Mammary microvascular endothelial cell (primary cell): ENCODE results near the gene IKBKG. TPM values are rescaled to one million over a fixed set of nuclear protein-coding genes. Genes with fewer than 3 reads are reported as not detected.

Experiments used
- total RNA-seq: library from RNA; depleted of rRNA; stranded (reverse); fragments of >200 nt; gene quantifications from 2 replicates; pipeline ENCODE4 v1.2.3, GENCODE V29; 2015

IKBKG gene
- total RNA-seq = 17.9 and 41.4 TPM in 2 replicates

GRCh38 chrX:154547245-154548027, at the start of gene IKBKG:
Gene IKBKG (plus strand): TSS chrX:154547620. CDS start chrX:154552003, 4,383 bp downstream.

DNA sequence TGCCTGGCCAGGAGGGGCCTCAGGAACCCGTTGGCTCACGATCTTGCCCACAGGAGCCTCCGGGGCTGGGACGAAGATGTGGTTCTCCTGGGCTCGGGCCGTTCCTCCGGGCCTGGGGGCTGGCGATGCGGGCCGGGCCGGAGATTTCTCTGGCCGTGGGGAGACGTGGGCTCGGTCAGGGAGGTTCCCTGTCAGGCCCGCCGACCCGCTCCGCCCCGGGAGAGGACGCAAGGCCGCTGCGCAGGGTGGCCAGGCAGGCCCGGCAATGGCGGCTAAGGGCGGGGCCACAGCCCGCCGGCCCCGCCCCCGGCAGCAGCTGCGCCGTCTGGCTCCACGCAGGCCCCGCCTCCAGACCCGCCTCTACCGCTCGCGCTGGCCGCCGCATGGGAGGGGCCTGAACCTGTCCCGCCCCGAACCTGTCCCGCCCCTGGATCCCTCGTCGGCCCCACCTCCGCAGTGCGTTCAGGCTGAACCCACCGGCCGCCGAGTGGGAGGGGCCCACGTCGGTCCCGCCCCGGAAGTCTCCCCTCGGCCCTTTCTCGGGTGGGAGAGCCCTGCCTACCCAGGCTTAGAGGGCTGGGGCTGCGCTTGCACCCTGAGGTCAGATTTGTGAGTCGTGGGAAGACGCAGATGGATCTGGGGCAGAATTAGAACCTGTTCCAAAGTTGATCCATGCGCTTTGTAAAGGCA, 31.3 kb upstream of the IKBKG start, which contains the start of gene FAM3A:
Gene FAM3A, minus strand, starts transcription at position 267 of the 690 bp plus-strand sequence. CDS start 460 bp downstream, outside the sequence.

DNA sequence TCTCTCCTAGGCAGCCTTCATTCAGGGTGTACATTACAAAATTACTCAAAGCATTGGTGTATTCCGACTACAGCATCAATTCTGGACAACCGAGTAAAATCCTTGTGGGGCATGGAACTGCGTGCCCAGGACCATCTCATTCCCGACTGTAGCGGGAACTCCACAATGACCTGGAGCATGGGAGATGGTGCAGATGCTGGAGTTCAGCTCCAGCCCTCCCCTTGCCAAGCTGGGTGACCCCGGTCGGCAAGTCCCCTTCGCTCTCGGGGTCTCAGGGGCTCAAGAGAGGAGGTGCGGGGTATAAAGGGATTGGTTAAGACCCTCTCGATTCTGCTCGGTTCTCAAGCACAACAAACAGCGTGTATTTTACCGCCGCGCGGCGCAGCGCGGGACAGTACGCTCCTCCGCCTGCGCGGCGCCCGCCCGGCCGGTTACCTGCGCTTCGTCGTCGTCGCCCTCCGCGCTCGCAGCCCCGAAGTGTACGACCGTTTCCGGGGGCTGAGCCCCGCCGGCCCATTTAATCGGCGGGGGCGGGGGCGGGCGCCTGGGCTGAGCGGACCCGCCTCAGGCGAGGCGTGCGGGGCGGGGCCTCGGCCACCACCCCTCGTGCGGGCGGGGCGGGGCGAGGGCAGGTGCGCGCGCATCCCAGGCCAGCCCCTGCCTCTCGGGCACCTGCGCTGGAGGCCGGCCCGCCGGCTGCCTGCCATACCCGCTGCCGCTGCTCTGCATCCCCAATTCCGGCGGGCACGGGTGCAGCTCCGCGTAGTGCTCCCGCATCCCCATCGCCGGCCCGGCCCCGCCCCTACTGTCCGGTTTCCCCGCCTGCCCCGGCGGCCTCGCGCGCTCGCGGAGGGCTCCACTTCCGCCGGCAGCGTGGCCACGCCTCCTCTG, 821 bp upstream of the IKBKG start, which contains the start of gene G6PD:
Gene G6PD, minus strand, starts transcription at position 493 of the 891 bp plus-strand sequence. CDS start 691 bp downstream, outside the sequence.

DNA sequence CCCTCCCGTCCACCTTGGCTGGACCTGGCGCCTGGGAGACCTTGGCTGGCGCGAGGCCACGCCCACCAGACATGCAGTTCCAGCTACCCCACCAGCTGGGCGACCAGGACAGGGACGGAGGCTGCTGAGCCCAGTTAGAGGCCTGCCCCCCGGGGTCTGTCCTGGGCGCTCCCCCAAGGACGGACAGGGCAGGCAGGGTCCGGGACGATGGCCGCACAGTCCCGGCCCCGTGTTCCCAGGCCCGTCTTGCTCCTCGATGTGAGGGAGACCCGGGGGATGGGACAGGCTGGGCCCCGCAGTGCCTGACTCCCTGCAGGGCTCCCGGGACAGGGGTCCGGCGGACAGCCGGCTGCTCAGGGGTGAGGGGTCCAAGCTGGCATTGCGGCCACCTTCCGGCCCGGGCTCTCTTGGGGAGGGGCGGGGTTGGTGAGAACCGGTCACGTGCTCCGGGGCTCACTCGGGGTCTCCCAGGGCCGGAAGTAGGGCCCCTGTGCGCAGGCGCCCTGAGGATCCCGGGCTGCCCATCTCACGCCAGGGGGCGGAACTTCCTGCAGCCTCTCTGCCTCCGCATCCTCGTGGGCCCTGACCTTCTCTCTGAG, 37.3 kb downstream of the IKBKG start, which contains the start of gene CTAG1A:
Gene CTAG1A, plus strand, starts transcription at position 549 of the 599 bp plus-strand sequence. CDS start 74 bp downstream, outside the sequence.

Other genes with a start within 250 kb of the IKBKG start
- 1,675 and 1,864 TPM in 2 replicates for gene FLNA, start 173.0 kb upstream of the IKBKG start, total RNA-seq
- 61.8 and 75.8 TPM in 2 replicates for gene EMD, start 168.3 kb upstream of the IKBKG start, total RNA-seq
- gene RPL10, start 149.2 kb upstream of the IKBKG start, total RNA-seq = 5,610 and 5,786 TPM in 2 replicates
- gene DNASE1L1, start 138.4 kb upstream of the IKBKG start, total RNA-seq = 98.5 and 105 TPM in 2 replicates
- 22.0 and 22.3 TPM in 2 replicates for gene TAFAZZIN, start 136.1 kb upstream of the IKBKG start, total RNA-seq
- 69.8 and 73.5 TPM in 2 replicates for gene ATP6AP1, start 118.9 kb upstream of the IKBKG start, total RNA-seq
- gene GDI1, start 110.5 kb upstream of the IKBKG start, total RNA-seq = 67.5 and 88.0 TPM in 2 replicates
- gene FAM50A, start 103.5 kb upstream of the IKBKG start, total RNA-seq = 57.8 and 62.8 TPM in 2 replicates
- 4.5 and 4.9 TPM in 2 replicates for gene PLXNA3, start 89.3 kb upstream of the IKBKG start, total RNA-seq
- gene LAGE3, start 68.3 kb upstream of the IKBKG start, total RNA-seq = 39.2 and 46.4 TPM in 2 replicates
- 45.2 and 53.7 TPM in 2 replicates for gene UBL4A, start 61.0 kb upstream of the IKBKG start, total RNA-seq
- 35.6 and 40.2 TPM in 2 replicates for gene SLC10A3, start 57.0 kb upstream of the IKBKG start, total RNA-seq
- gene FAM3A, start 31.4 kb upstream of the IKBKG start, total RNA-seq = 26.4 and 27.4 TPM in 2 replicates
- gene G6PD, start 774 bp upstream of the IKBKG start, total RNA-seq = 75.2 and 82.4 TPM in 2 replicates
- not detected in 2 replicates for gene CTAG1A, start 37.5 kb downstream of the IKBKG start, total RNA-seq
- not detected in 2 replicates for gene CTAG1B, start 71.7 kb downstream of the IKBKG start, total RNA-seq
- gene CTAG2, start 106.0 kb downstream of the IKBKG start, total RNA-seq = not detected in 2 replicates
- 3.5 and 3.6 TPM in 2 replicates for gene GAB3, start 203.5 kb downstream of the IKBKG start, total RNA-seq
- gene DKC1, start 215.2 kb downstream of the IKBKG start, total RNA-seq = 40.6 and 46.9 TPM in 2 replicates